Epithelial cell of prostate (primary cell): Measurements from ENCODE around the gene RTL9.
A peak's percentile ranks its signal among the peaks of the same experiment; 100 is the strongest.
"Not testable (repeated sequence)": the region's sequence is repeated elsewhere in the genome, so short reads cannot be mapped to it uniquely, and the experiment has no call there.

Experiments
- DNase-seq: peaks from one replicate; pipeline ENCODE4 v3.0.0-alpha.2; 2011; ENCODE audit warnings: low read depth, low spot score
- H3K27ac ChIP-seq: fragments of 450-650 bp; 2 replicates; pipeline ENCODE4 v1.5.1; 2017; ENCODE audit warnings: mild to moderate bottlenecking

The RTL9 gene

DNA sequence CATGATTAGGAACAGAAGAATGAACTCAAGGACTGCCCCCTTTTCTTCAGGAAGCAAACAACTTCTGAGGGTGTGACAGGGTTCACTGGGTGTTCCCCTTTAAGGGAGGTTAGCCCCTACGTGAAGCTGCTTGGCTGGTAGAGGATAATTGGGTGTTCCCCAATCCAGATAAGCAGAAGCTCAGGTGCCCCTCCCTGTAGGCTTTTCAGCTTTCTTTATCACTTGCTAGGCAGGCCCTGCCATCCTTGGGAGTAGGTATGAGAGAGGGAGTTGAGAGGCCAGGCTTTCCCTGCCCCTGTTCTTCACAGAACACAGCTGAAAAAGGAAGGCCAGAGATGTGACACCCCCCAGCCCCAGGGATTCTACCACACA lies 44.2 kb downstream of the RTL9 start:
- peak overlapping the region; percentile 83 for H3K27ac ChIP-seq
- no peak for DNase-seq

DNA sequence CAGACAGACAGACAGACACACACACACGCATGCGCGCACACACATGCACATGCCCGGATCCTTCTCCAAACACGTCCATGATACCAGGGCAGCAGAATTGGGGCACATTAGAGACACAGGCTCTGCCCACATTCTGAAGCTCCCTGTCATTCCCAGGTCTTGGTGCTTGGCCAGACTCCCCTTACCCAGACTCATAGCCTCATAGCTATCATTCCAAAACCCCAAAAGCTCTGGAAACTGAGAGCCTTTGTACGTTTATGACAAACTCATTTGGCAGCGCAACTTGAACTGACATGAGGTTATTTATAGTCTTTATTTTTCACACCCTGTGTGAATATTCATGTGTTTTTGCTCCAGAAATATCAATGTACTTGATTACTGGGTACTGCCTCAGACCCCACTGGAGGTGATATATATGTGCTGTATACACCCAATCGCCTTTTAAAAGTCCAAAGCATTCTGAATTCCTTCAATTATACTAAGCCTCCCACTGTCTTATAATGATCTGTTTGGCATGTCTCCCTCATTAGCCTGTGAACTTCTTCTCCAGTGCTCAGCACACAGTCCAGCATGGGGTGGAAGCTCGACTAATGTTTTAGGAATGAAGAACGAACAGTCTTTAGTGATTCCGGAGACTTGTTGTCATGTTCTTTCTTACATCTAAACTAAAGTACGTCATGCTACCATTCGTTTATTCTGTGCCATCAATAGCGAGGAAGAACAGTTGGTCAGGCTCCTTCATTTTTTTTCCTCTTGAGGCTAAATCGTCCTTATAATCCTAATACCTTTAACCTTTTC lies 45.0 kb downstream of the RTL9 start:
- DNase-seq, result no peak
- H3K27ac ChIP-seq, result peak overlapping the region; percentile 83

DNA sequence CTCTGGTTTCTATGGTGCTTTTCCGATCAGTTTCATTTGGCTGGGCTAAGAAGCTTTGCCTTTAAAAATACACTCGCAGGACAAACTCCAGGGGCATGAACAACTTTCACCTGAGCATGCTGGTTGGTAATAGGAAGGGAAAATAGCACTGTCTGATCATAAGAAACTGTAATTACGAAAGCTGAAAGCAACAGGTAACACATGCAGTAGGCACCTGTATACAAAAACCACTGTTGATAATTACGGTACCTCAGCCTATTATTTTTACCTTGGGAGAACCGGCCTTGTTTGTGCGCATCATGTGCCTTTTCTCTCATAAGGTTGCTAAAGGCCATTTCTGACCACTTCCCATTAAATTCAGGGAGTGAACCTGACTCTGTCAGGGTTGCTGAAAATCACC lies 45.7 kb downstream of the RTL9 start:
- no peak overlapping the region for H3K27ac ChIP-seq
- DNase-seq, result no peak

DNA sequence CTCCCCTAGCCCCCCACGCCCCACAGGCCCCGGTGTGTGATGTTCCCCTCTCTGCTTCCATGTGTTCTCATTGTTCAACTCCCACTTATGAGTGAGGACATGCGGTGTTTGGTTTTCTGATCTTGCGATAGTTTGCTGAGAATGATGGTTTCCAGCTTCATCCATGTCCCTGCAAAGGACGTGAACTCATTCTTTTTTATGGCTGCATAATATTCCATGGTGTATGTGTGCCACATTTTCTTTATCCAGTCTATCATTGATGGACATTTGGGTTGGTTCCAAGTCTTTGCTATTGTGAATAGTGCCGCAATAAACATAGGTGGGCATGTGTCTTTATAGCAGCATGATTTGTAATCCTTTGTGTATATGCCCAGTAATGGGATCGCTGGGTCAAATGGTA lies 47.6 kb downstream of the RTL9 start:
- not testable (repeated sequence) for H3K27ac ChIP-seq, DNase-seq

DNA sequence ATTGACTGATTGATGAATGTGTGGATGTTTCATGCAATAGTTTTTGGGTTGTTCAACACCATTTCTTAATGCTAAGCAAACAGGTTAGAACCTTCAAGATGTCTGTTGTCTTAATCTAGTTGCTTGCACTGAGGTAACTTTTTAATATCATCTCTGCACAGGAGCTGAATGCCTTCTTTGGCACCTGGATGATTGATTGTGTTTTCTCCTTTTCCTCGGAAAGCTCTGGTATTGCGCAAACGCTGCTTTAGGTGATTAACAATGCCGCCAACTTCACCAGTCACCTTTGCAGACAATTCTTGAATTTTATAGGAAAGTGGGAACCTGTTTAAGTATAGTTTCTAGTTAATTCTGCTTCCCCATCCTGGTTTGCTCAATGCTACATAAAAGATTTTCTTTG lies 48.2 kb downstream of the RTL9 start:
- H3K27ac ChIP-seq, result no peak overlapping the region
- DNase-seq, result no peak

DNA sequence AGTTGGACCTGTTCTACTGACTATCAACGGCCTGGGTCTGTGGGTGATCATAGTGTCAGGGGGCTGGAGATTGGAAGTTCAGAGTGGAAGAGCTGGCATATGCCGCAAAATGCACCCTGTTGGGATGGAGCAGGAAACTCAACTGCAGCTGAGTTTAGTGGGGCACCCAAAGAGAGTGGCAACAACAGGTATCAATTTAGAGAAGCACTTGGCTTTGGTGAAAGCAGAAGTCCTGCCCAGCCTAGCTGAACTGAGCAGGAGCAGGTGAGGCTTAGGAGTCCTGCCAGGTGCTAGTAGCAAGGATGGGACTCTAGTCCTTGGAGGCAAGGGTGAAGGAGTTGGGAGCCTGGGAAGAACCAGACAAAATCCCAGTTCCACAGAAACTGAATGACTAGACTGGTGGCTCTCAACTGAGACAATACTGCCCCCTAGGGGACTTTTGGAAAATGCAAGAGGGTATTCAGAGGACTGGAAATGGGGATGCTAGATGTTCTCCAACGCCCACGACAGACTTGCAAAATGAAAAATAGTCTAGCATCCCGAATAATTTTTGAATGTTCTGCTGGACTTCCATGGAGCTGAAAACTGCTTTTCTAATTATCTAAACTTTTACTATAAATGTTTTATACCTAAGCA lies 49.4 kb downstream of the RTL9 start:
- H3K27ac ChIP-seq, result no peak overlapping the region
- no peak for DNase-seq
